HFF-Myc (cell line): ENCODE measurements around the gene ZNF415.

Experiments
- DNase-seq: peaks from one replicate; pipeline ENCODE4 v3.0.0-alpha.2; 2011; ENCODE audit warnings: low read depth; ENCODE audit errors: extremely low read depth
- H3K4me3 ChIP-seq: replicated peaks from 2 replicates; pipeline ENCODE4 v1.5.1; 2011; ENCODE audit warnings: low read depth, mild to moderate bottlenecking, control low read depth, low read length
- CTCF ChIP-seq: IDR thresholded peaks from 2 replicates; pipeline ENCODE4 v1.5.1; 2012; ENCODE audit warnings: mild to moderate bottlenecking, low read depth, low read length, control low read depth; ENCODE audit errors: missing control alignments

Gene ZNF415

GRCh38 chr19:53078668-53079067 is 54.0 kb downstream of the ZNF415 start:
- no peak for DNase-seq
- TF ChIP-seq CTCF, result no peak
- H3K4me3 ChIP-seq, result no peak overlapping the region

GRCh38 chr19:53076984-53077383 is 55.7 kb downstream of the ZNF415 start:
- no peak for TF ChIP-seq CTCF
- no peak for DNase-seq
- H3K4me3 ChIP-seq, result no peak overlapping the region

DNA sequence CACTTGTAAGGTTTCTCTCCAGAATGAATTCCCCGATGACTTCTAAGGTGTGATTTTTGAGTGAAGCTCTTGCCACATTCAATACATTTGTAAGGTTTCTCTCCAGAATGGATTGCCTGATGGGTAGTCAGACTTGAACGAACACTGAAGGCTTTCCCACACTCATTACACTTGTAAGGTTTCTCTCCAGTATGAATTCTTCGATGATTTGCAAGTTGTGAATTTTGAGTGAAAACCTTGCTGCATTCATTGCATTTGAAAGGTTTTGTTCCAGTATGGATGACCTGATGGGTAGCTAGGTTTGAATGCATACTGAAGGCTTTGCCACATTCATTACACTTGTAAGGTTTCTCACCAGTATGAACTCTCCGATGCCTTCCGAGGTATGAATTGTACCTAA is 63.9 kb downstream of the ZNF415 start:
- no peak for DNase-seq
- no peak for TF ChIP-seq CTCF
- no peak overlapping the region for H3K4me3 ChIP-seq

GRCh38 chr19:53068199-53068598 is 64.5 kb downstream of the ZNF415 start:
- no peak for TF ChIP-seq CTCF
- no peak for DNase-seq
- no peak overlapping the region for H3K4me3 ChIP-seq

DNA sequence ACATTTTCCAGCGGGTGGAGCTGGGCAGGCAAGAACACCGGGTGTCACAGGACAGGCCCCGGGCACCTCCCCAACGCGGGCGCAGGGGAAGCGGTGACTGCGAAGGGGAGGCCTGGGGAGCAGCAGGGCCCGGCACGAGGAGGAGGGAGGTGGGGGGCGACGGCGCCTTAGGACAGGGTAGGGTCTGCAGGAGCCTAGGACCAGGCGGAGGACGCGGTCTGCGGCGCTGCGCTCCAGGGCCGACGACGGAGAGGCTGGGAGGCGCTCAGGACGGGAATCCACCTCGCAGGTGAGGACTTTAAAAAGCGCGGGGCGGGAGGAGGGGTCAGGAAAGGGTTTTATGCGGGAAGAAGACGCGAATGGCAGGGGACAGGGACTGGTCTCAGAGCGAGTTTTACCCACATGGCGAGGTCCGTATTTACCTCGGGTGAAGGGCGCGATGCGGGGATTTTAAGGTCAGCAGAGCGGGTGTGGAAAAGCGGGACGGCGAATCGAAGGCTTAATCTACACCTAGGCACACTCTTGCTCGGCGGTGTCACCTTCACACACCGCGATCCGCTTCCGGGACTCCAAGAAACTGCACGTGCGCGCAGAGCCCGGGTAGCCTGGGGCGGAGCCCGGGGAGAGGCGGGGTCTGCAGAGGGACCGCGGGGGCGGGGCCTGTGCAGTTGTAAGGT is 74.7 kb downstream of the ZNF415 start:
- DNase-seq, result no peak
- no peak for TF ChIP-seq CTCF
- H3K4me3 ChIP-seq, result no peak overlapping the region
